ENCODE measurements around the gene EEFSEC.
A peak's percentile ranks its signal among the peaks of the same experiment; 100 is the strongest.

The EEFSEC gene

GRCh38 chr3:128415200-128415772 lies 262.0 kb downstream of the EEFSEC start:
- no peak overlapping the region for H3K27ac ChIP-seq (replicated peaks; ENCODE audit: low read length)
- H2BK120ac ChIP-seq (ENCODE audit: low read depth, low read length), result peak overlapping the region; percentile 63
- no peak overlapping the region for H3K4me3 ChIP-seq (ENCODE audit: low read length in 2 of 2)
- peak overlapping the region; percentile 16 for H3K9ac ChIP-seq (ENCODE audit: low read depth, low read length, poor library complexity)
- no peaks in the 10 kb centered on the region for H3K27me3 ChIP-seq (ENCODE audit: control insufficient read depth in 3 of 3, insufficient read depth in 3 of 3, low read depth in 1 of 3, low read length in 3 of 3)
- peak overlapping the region; percentile 17 for H3K14ac ChIP-seq (ENCODE audit: low read length)
- H3K4me2 ChIP-seq (ENCODE audit: insufficient read depth, low read length, poor library complexity, severe bottlenecking), result no peak overlapping the region
- H3K4ac ChIP-seq (ENCODE audit: low read length), result no peak overlapping the region
- no peak overlapping the region for H4K8ac ChIP-seq (ENCODE audit: low read depth, low read length)
- no peaks in the 10 kb centered on the region for H3K36me3 ChIP-seq (replicated peaks in 1 of 2; ENCODE audit: control insufficient read depth in 2 of 2, insufficient read depth in 2 of 2, low read length in 2 of 2)
- H2BK12ac ChIP-seq (ENCODE audit: low read length), result no peak overlapping the region
- H2BK15ac ChIP-seq (ENCODE audit: low read length), result peak overlapping the region; percentile 97
- peak overlapping the region; percentile 70 for H2BK5ac ChIP-seq (ENCODE audit: low read length)
- H3K23ac ChIP-seq (ENCODE audit: low read depth, low read length, poor library complexity), result peak overlapping the region; percentile 46
- no peak overlapping the region for H4K91ac ChIP-seq (ENCODE audit: low read depth, low read length, poor library complexity)
- H3K9me3 ChIP-seq (replicated peaks in 1 of 2; ENCODE audit: control insufficient read depth in 2 of 2, insufficient read depth in 1 of 2, low read depth in 1 of 2, low read length in 2 of 2), result peaks cover 3 to 8% of the 10 kb centered on the region in 2 donors
- peak overlapping the region; percentile 81 for H2AK5ac ChIP-seq (ENCODE audit: low read depth, low read length)
- peak overlapping the region; percentile 84 for H3K18ac ChIP-seq (ENCODE audit: low read length)
- no peak overlapping the region for H2AFZ ChIP-seq (ENCODE audit: low read length)
- WGBS, 2 donors (ENCODE audit: extremely low coverage in 2 of 2, insufficient read length in 2 of 2, insufficient replicate concordance in 1 of 2), result no CpG with 5 or more reads among the region's 16 CpGs
- DNase-seq (ENCODE audit: low spot score), result no peak
- peaks cover 2 to 21% of the 10 kb centered on the region in 2 donors for H3K4me1 ChIP-seq (ENCODE audit: control insufficient read depth in 2 of 2, insufficient read depth in 1 of 2, low read depth in 1 of 2, low read length in 2 of 2)
- peaks cover 1% of the 10 kb centered on the region for H3K79me1 ChIP-seq (ENCODE audit: low read depth, low read length)

DNA sequence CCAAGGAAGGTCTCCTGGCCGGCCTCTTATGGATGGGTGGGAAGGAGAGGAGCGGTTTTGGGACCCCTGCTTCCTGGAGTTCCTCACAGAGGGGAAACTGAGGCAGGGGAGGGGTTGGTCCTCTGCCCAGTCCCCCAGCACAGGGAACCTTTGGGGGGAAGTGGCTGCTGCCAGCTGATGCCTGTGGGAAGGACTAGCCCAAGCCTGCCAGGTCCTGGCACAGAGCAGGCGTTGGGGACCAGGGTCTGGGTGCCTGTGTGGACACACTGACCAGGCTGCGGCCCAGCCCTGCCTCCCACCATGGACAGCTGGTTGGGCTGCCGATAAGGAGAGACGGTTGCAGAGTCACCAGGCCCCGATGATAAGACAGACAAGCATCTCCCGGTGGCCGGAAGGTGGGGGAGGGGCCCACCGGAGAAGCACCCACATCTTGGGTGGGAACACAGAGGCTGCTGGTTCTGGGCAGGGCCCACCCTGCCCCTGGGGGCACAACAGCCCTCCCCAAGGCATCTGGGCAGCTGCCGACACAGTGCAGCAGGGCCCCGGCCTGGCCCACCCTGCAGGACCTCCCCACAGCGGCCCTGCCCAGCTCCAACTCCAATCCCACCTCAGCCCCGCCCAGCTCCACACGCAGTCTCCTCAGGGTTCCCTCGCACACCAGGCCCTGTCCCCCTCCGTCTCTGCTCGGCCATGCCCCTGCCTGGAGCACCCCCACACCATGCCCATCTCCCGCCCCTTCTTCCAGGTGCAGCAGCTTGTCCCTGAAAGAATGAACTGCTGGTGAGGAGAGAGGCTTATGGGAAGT lies 262.7 kb downstream of the EEFSEC start:
- Histone ChIP-seq H2BK120ac (ENCODE audit: low read depth, low read length) (peak overlapping the region; percentile 63), H3K9ac (ENCODE audit: low read depth, low read length, poor library complexity) (no peak overlapping the region), H2AK5ac (ENCODE audit: low read depth, low read length) (peak overlapping the region; percentile 81), H3K36me3 (replicated peaks in 1 of 2; ENCODE audit: control insufficient read depth in 2 of 2, insufficient read depth in 2 of 2, low read length in 2 of 2) (no peaks in the 10 kb centered on the region), H2BK15ac (ENCODE audit: low read length) (peak overlapping the region; percentile 97), H2AFZ (ENCODE audit: low read length) (no peak overlapping the region), H3K18ac (ENCODE audit: low read length) (peak overlapping the region; percentile 84), H2BK12ac (ENCODE audit: low read length) (peak overlapping the region; percentile 34), H2BK5ac (ENCODE audit: low read length) (peak overlapping the region; percentile 70), H4K91ac (ENCODE audit: low read depth, low read length, poor library complexity) (no peak overlapping the region), H3K9me3 (replicated peaks in 1 of 2; ENCODE audit: control insufficient read depth in 2 of 2, insufficient read depth in 1 of 2, low read depth in 1 of 2, low read length in 2 of 2) (peaks cover 3 to 8% of the 10 kb centered on the region in 2 donors), H3K79me1 (ENCODE audit: low read depth, low read length) (peaks cover 1% of the 10 kb centered on the region), H4K8ac (ENCODE audit: low read depth, low read length) (no peak overlapping the region), H3K4me1 (ENCODE audit: control insufficient read depth in 2 of 2, insufficient read depth in 1 of 2, low read depth in 1 of 2, low read length in 2 of 2) (peaks cover 2 to 21% of the 10 kb centered on the region in 2 donors), H3K27ac (replicated peaks; ENCODE audit: low read length) (no peak overlapping the region), H3K23ac (ENCODE audit: low read depth, low read length, poor library complexity) (peak overlapping the region; percentile 90), H3K4ac (ENCODE audit: low read length) (no peak overlapping the region), H3K14ac (ENCODE audit: low read length) (peak overlapping the region; percentile 77), H3K4me3 (ENCODE audit: low read length in 2 of 2) (peak overlapping the region in 1 of 2 donors; percentile 15), H3K27me3 (ENCODE audit: control insufficient read depth in 3 of 3, insufficient read depth in 3 of 3, low read depth in 1 of 3, low read length in 3 of 3) (no peaks in the 10 kb centered on the region), H3K4me2 (ENCODE audit: insufficient read depth, low read length, poor library complexity, severe bottlenecking) (no peak overlapping the region)
- DNase-seq (ENCODE audit: low spot score), result no peak
- WGBS, 2 donors (ENCODE audit: extremely low coverage in 2 of 2, insufficient read length in 2 of 2, insufficient replicate concordance in 1 of 2), result no CpG with 5 or more reads among the region's 19 CpGs

GRCh38 chr3:128416578-128417211 lies 263.4 kb downstream of the EEFSEC start:
- DNase-seq (ENCODE audit: low spot score), result no peak
- Histone ChIP-seq H3K4me1 (ENCODE audit: control insufficient read depth in 2 of 2, insufficient read depth in 1 of 2, low read depth in 1 of 2, low read length in 2 of 2) (peaks cover 2 to 21% of the 10 kb centered on the region in 2 donors), H3K4ac (ENCODE audit: low read length) (no peak overlapping the region), H3K27ac (replicated peaks; ENCODE audit: low read length) (no peak overlapping the region), H2AFZ (ENCODE audit: low read length) (no peak overlapping the region), H2BK5ac (ENCODE audit: low read length) (peak overlapping the region; percentile 70), H3K79me1 (ENCODE audit: low read depth, low read length) (peaks cover 1% of the 10 kb centered on the region), H3K4me2 (ENCODE audit: insufficient read depth, low read length, poor library complexity, severe bottlenecking) (no peak overlapping the region), H3K9me3 (replicated peaks in 1 of 2; ENCODE audit: control insufficient read depth in 2 of 2, insufficient read depth in 1 of 2, low read depth in 1 of 2, low read length in 2 of 2) (peaks cover 3 to 8% of the 10 kb centered on the region in 2 donors), H3K4me3 (ENCODE audit: low read length in 2 of 2) (no peak overlapping the region), H3K9ac (ENCODE audit: low read depth, low read length, poor library complexity) (no peak overlapping the region), H2BK120ac (ENCODE audit: low read depth, low read length) (no peak overlapping the region), H3K14ac (ENCODE audit: low read length) (peak overlapping the region; percentile 77), H3K18ac (ENCODE audit: low read length) (peak overlapping the region; percentile 61), H2BK12ac (ENCODE audit: low read length) (no peak overlapping the region), H2BK15ac (ENCODE audit: low read length) (peak overlapping the region; percentile 34), H4K8ac (ENCODE audit: low read depth, low read length) (no peak overlapping the region), H2AK5ac (ENCODE audit: low read depth, low read length) (peak overlapping the region; percentile 81), H4K91ac (ENCODE audit: low read depth, low read length, poor library complexity) (no peak overlapping the region), H3K27me3 (ENCODE audit: control insufficient read depth in 3 of 3, insufficient read depth in 3 of 3, low read depth in 1 of 3, low read length in 3 of 3) (no peaks in the 10 kb centered on the region), H3K23ac (ENCODE audit: low read depth, low read length, poor library complexity) (peak overlapping the region; percentile 90), H3K36me3 (replicated peaks in 1 of 2; ENCODE audit: control insufficient read depth in 2 of 2, insufficient read depth in 2 of 2, low read length in 2 of 2) (no peaks in the 10 kb centered on the region)
- no CpG with 5 or more reads among the region's 12 CpGs for WGBS, 2 donors (ENCODE audit: extremely low coverage in 2 of 2, insufficient read length in 2 of 2, insufficient replicate concordance in 1 of 2)

DNA sequence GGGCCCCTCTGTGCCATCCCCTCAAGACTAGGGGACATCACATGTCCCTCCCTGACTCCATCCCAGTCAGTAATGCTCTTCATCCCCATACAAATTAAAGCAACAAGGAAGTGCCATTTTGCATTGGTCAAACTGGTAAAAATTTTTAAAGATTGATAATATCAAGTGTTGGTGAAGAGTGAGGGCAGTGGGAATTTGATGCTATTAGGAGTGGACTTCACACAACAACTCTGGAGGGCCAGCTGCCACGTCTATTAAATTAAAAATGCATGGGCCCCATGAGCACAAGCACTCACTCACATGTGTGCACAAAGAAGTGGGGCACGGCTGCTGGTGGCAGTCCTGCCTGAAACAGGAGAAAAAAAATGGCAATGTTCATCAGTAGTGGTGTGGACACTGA lies 265.6 kb downstream of the EEFSEC start:
- Histone ChIP-seq H2BK12ac (ENCODE audit: low read length) (no peak overlapping the region), H3K9ac (ENCODE audit: low read depth, low read length, poor library complexity) (no peak overlapping the region), H3K27me3 (ENCODE audit: control insufficient read depth in 3 of 3, insufficient read depth in 3 of 3, low read depth in 1 of 3, low read length in 3 of 3) (peaks cover 0 to 19% (median 0%) of the 10 kb centered on the region in 3 experiments), H2AK5ac (ENCODE audit: low read depth, low read length) (no peak overlapping the region), H3K4me2 (ENCODE audit: insufficient read depth, low read length, poor library complexity, severe bottlenecking) (no peak overlapping the region), H2BK5ac (ENCODE audit: low read length) (no peak overlapping the region), H3K4me3 (ENCODE audit: low read length in 2 of 2) (no peak overlapping the region), H3K36me3 (replicated peaks in 1 of 2; ENCODE audit: control insufficient read depth in 2 of 2, insufficient read depth in 2 of 2, low read length in 2 of 2) (no peaks in the 10 kb centered on the region), H3K79me1 (ENCODE audit: low read depth, low read length) (peaks cover 1% of the 10 kb centered on the region), H2BK15ac (ENCODE audit: low read length) (no peak overlapping the region), H4K8ac (ENCODE audit: low read depth, low read length) (no peak overlapping the region), H3K4me1 (ENCODE audit: control insufficient read depth in 2 of 2, insufficient read depth in 1 of 2, low read depth in 1 of 2, low read length in 2 of 2) (peaks cover 0 to 3% of the 10 kb centered on the region in 2 donors), H3K9me3 (replicated peaks in 1 of 2; ENCODE audit: control insufficient read depth in 2 of 2, insufficient read depth in 1 of 2, low read depth in 1 of 2, low read length in 2 of 2) (peaks cover 3 to 8% of the 10 kb centered on the region in 2 donors), H3K23ac (ENCODE audit: low read depth, low read length, poor library complexity) (no peak overlapping the region), H3K4ac (ENCODE audit: low read length) (no peak overlapping the region), H3K14ac (ENCODE audit: low read length) (no peak overlapping the region), H2AFZ (ENCODE audit: low read length) (no peak overlapping the region), H3K18ac (ENCODE audit: low read length) (no peak overlapping the region), H4K91ac (ENCODE audit: low read depth, low read length, poor library complexity) (no peak overlapping the region), H2BK120ac (ENCODE audit: low read depth, low read length) (no peak overlapping the region), H3K27ac (replicated peaks; ENCODE audit: low read length) (no peak overlapping the region)
- no peak for DNase-seq (ENCODE audit: low spot score)
- no CpG with 5 or more reads among the region's 2 CpGs for WGBS, 2 donors (ENCODE audit: extremely low coverage in 2 of 2, insufficient read length in 2 of 2, insufficient replicate concordance in 1 of 2)
